ENCODE data around the gene ENTPD2.

The ENTPD2 gene

DNA sequence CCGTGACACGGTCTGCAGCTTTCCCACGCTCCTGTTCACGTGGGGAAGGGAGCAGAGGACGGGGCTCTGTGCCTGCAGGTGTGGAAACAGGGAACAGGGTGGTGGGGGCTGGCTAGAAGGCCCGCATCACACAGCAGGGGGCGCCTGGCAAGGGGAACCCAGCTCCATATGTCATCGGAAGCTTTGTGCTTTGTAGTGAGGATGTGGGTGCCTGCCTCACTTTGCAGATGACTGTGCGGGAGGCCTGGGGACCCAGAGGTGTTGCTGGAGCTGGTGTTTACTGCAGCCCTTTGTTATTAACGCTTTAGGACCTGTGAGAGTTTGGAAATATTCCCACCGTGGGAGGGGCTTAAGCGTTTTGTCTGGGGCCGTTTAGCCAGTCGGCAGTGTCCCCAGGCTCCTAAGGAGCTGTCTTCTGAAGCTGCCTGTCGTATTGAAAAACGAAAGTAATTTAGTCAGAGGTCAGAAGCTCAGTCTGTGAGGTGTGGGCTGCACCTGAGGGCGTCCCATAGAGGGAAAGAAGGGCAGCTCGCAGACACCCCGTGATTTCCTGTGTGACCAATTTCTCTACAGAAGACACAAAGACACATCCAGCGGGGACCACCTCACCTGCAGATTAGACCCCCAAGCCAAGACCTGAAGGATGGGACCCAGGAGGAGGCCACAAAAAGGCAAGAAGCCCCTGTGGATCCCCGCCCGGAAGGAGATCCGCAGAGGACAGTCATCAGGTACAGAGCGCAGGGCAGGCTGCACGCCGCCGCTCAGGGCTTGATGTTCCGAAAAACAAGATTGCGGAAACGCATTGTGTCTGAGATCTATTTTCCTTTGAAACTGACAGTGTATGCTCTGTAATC lies 42.0 kb upstream of the ENTPD2 start:
- H3K4me3 ChIP-seq (ENCODE audit: low read depth, low read length), result no peak overlapping the region
- no peak for DNase-seq (ENCODE audit: low read depth, low spot score)
- in situ Hi-C loops (cut with HindIII; ENCODE audit: low sequenced_read_pairs), result no loop called here
- TF ChIP-seq, protein P1, sequence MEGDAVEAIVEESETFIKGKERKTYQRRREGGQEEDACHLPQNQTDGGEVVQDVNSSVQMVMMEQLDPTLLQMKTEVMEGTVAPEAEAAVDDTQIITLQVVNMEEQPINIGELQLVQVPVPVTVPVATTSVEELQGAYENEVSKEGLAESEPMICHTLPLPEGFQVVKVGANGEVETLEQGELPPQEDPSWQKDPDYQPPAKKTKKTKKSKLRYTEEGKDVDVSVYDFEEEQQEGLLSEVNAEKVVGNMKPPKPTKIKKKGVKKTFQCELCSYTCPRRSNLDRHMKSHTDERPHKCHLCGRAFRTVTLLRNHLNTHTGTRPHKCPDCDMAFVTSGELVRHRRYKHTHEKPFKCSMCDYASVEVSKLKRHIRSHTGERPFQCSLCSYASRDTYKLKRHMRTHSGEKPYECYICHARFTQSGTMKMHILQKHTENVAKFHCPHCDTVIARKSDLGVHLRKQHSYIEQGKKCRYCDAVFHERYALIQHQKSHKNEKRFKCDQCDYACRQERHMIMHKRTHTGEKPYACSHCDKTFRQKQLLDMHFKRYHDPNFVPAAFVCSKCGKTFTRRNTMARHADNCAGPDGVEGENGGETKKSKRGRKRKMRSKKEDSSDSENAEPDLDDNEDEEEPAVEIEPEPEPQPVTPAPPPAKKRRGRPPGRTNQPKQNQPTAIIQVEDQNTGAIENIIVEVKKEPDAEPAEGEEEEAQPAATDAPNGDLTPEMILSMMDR (IDR thresholded peaks at IDR 0.05; ENCODE audit: low read depth, low read length), result peak; percentile 9

- TF ChIP-seq, protein P1 (IDR thresholded peaks at IDR 0.05; ENCODE audit: low read depth, low read length), result no peak
- DNase-seq (ENCODE audit: low read depth, low spot score), result no peak
- in situ Hi-C loops (cut with HindIII; ENCODE audit: low sequenced_read_pairs), result no loop called here
- no peak overlapping the region for H3K4me3 ChIP-seq (ENCODE audit: low read depth, low read length)
These were observed 35.5 kb upstream of the ENTPD2 start for GRCh38 chr9:137089232-137089947.

DNA sequence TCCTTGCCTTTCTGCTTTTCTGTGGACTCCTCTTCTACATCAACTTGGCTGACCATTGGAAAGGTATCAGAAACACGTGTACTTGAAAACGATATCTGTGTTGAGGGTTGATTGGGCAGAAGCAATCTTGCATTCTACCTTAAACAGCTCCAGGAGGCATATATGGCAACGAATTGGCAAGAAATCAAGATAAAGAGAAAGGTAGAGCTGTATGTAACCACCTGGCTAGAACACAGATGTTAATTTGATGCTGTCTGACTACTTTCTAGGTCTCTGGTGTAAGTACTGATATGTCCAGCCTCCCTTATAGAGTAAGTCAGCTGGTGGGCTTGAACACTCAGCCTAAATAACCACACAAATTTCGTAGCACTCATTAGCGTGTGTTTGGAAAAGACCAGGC lies 34.3 kb upstream of the ENTPD2 start:
- no peak overlapping the region for H3K4me3 ChIP-seq (ENCODE audit: low read depth, low read length)
- in situ Hi-C loops (cut with HindIII; ENCODE audit: low sequenced_read_pairs), result no loop called here

DNA sequence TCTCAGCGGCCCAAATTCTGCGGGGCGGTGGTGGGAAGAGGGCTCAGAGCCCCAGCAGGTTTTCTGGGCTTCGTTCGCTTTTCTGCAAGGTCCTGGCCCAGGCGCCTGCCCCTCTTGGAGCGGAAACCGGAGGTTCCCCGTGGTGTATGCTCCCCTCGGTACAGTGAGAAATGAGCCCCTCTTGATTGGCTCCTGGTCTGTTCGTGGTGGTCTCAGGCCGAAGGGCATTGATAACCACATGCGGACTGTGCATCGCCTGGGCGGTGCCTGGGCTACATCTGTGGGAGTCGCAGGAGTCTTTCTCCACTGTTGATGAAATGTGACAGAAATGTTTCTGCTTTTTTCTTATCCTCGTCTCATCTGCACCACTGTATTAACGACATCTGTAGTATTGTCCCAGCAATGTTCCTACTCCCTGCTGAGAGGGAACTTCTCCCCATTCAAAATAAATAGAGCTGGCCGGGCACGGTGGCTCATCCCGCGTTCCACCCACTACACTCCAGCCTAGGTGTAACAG lies 33.6 kb upstream of the ENTPD2 start:
- DNase-seq (ENCODE audit: low read depth, low spot score), result no peak
- in situ Hi-C loops (cut with HindIII; ENCODE audit: low sequenced_read_pairs), result no loop called here
- H3K4me3 ChIP-seq (ENCODE audit: low read depth, low read length), result peak overlapping the region; percentile 82
- TF ChIP-seq, protein P1 (IDR thresholded peaks at IDR 0.05; ENCODE audit: low read depth, low read length), result no peak

More for the DNA sequence above, 34.3 kb upstream of the ENTPD2 start:
- TF ChIP-seq, protein P1 (IDR thresholded peaks at IDR 0.05; ENCODE audit: low read depth, low read length), result no peak
- DNase-seq (ENCODE audit: low read depth, low spot score), result no peak

DNA sequence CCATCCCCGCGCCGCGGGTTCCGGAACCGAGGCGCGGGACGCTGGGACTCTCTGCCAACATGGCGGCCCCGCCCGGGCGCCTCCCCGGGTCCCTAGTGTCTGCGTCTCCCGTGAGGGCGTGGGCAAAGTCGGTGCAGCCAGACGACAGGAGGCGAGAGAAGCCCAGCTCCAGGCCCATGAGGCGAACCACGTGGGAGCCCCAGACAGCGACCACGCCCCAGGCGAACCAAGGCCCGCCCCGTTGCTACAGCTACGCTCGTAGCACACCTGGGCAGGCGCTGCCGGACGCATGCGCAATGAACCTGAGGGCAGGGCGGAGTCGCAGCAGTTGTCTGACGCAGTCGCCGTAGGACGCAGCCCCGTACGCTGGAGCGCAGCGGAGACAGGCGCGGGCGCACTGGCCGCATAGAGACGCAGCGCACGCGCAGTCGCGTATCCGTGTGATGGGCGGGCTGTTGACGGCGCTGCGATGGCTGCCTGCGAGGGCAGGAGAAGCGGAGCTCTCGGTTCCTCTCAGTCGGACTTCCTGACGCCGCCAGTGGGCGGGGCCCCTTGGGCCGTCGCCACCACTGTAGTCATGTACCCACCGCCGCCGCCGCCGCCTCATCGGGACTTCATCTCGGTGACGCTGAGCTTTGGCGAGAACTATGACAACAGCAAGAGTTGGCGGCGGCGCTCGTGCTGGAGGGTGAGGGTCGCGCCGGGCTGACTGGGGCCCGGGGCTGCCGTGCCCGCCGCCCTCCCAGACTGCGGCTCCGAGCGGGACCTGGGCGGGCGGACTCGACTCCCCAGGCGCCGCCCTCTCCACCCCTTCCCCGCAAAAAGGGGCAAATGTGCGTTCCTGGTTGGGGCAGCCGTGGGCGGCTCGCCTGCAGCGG lies 32.9 kb upstream of the ENTPD2 start, which contains the start of gene MAN1B1:
MAN1B1 (plus strand) TSS at position 455 of the 878 bp plus-strand sequence; CDS start at position 470, 15 bp downstream.
- peak within 1 kb of the TSS; percentile 82 for H3K4me3 ChIP-seq (ENCODE audit: low read depth, low read length)
- DNase-seq (ENCODE audit: low read depth, low spot score), result peak; percentile 99
- TF ChIP-seq, protein P1 (IDR thresholded peaks at IDR 0.05; ENCODE audit: low read depth, low read length), result no peak
- in situ Hi-C loops (cut with HindIII; ENCODE audit: low sequenced_read_pairs), result no loop called here
